WTC11 (cell line): ENCODE measurements around the gene KDELR3. TPM values are rescaled to one million over a fixed set of nuclear protein-coding genes. Genes with fewer than 3 reads are reported as not detected.

ENCODE experiments used
- ATAC-seq: fragments of 200-7000 bp; cut with Tn5 transposase; 2 replicates; pipeline ENCODE4 v1.10.0; 2021; ENCODE audit warnings: mild to moderate bottlenecking, moderate library complexity
- CTCF ChIA-PET: fragments of 300-600 bp; sonication (Branson Sonifier 250); formaldehyde crosslinking; loops from one replicate; lab custom pipeline; 2021; ENCODE audit warnings: antibody characterized with exemption; lab: Charles Lee
- POLR2A ChIA-PET: fragments of 350-600 bp; sonication (Branson Sonifier 250); formaldehyde crosslinking; loops from one replicate; lab custom pipeline; 2021; ENCODE audit warnings: antibody characterized with exemption; lab: Charles Lee
- DNase-seq: peaks from one replicate; pipeline ENCODE4 v3.0.0; 2021; ENCODE audit warnings: low spot score
- H3K27ac Mint-ChIP-seq: 2 replicates; pipeline ENCODE4 v1.8.0; 2021; ENCODE audit warnings: mixed read lengths
- H3K27me3 Mint-ChIP-seq: 2 replicates; pipeline ENCODE4 v1.8.0; 2021; ENCODE audit warnings: low read depth, mild to moderate bottlenecking, moderate library complexity, mixed read lengths
- H3K36me3 Mint-ChIP-seq: 2 replicates; pipeline ENCODE4 v1.8.0; 2021; ENCODE audit warnings: mixed read lengths
- H3K4me1 Mint-ChIP-seq: 2 replicates; pipeline ENCODE4 v1.8.0; 2022; ENCODE audit warnings: mixed read lengths
- H3K4me3 Mint-ChIP-seq: 2 replicates; pipeline ENCODE4 v1.8.0; 2021; ENCODE audit warnings: mild to moderate bottlenecking, moderate library complexity, mixed read lengths
- H3K9me3 Mint-ChIP-seq: 2 replicates; pipeline ENCODE4 v1.8.0; 2021; ENCODE audit warnings: mixed read lengths
- CREB1 ChIP-seq: sonication (generic); formaldehyde crosslinking; IDR thresholded peaks from 2 replicates; pipeline ENCODE4 v1.8.0; 2023; ENCODE audit warnings: mild to moderate bottlenecking, missing genetic modification reagents
- FOXP1 ChIP-seq: sonication (generic); formaldehyde crosslinking; IDR thresholded peaks from 2 replicates; pipeline ENCODE4 v1.8.0; 2022; ENCODE audit warnings: missing genetic modification reagents, mild to moderate bottlenecking, moderate library complexity, borderline replicate concordance
- GRHL2 ChIP-seq: fragments of 250-450 bp; sonication (Bioruptor Pico); IDR thresholded peaks from 2 replicates; pipeline ENCODE4 v1.8.0; 2022; ENCODE audit warnings: mild to moderate bottlenecking, moderate library complexity; ENCODE audit not compliant: insufficient replicate concordance, severe bottlenecking
- GTF2I ChIP-seq: fragments of 250-450 bp; sonication (Bioruptor Pico); conservative IDR thresholded peaks from 2 replicates; pipeline ENCODE4 v1.4.0; 2021; ENCODE audit warnings: mild to moderate bottlenecking
- KAT7 ChIP-seq: sonication (generic); formaldehyde crosslinking; IDR thresholded peaks from 2 replicates; pipeline ENCODE4 v1.8.1; 2023; ENCODE audit warnings: missing genetic modification reagents, mild to moderate bottlenecking, borderline replicate concordance
- MYBL2 ChIP-seq: sonication (generic); formaldehyde crosslinking; IDR thresholded peaks from 2 replicates; pipeline ENCODE4 v1.8.1; 2023; ENCODE audit warnings: mild to moderate bottlenecking, moderate library complexity, missing genetic modification reagents
- NFYB ChIP-seq: sonication (generic); formaldehyde crosslinking; conservative IDR thresholded peaks from 2 replicates; pipeline ENCODE4 v1.8.0; 2022; ENCODE audit warnings: low read depth, missing genetic modification reagents
- NR2C2 ChIP-seq: sonication (generic); formaldehyde crosslinking; IDR thresholded peaks from 2 replicates; pipeline ENCODE4 v1.8.0; 2022; ENCODE audit warnings: mild to moderate bottlenecking, missing genetic modification reagents
- NR3C1 ChIP-seq: sonication (generic); formaldehyde crosslinking; conservative IDR thresholded peaks from 2 replicates; pipeline ENCODE4 v1.8.1; 2023; ENCODE audit warnings: low read depth, mild to moderate bottlenecking, missing genetic modification reagents
- RORB ChIP-seq: fragments of 250-450 bp; sonication (Bioruptor Pico); IDR thresholded peaks from 2 replicates; pipeline ENCODE4 v1.9.0; 2021; ENCODE audit warnings: mild to moderate bottlenecking
- SMAD3 ChIP-seq: sonication (generic); formaldehyde crosslinking; IDR thresholded peaks from 2 replicates; pipeline ENCODE4 v1.8.0; 2022; ENCODE audit warnings: missing genetic modification reagents, mild to moderate bottlenecking, borderline replicate concordance
- SMAD4 ChIP-seq: sonication (generic); formaldehyde crosslinking; IDR thresholded peaks from 2 replicates; pipeline ENCODE4 v1.8.0; 2022; ENCODE audit warnings: mild to moderate bottlenecking, missing genetic modification reagents
- TEAD4 ChIP-seq: sonication (generic); formaldehyde crosslinking; IDR thresholded peaks from 2 replicates; pipeline ENCODE4 v1.8.0; 2022; ENCODE audit warnings: mild to moderate bottlenecking, missing genetic modification reagents
- ZNF263 ChIP-seq: sonication (generic); formaldehyde crosslinking; IDR thresholded peaks from 2 replicates; pipeline ENCODE4 v1.8.1; 2022; ENCODE audit warnings: low read depth, mild to moderate bottlenecking, moderate library complexity, missing genetic modification reagents
- ZNF416 ChIP-seq: fragments of 250-450 bp; sonication (Bioruptor Pico); IDR thresholded peaks from 2 replicates; pipeline ENCODE4 v1.9.0; 2021; ENCODE audit warnings: mild to moderate bottlenecking, inconsistent platforms
- total RNA-seq: library from RNA; stranded (reverse); gene quantifications from 3 replicates; pipeline ENCODE4 v1.2.3, GENCODE V29; 2021
- TF ChIP-seq, protein P1 (sequence below): sonication (generic); formaldehyde crosslinking; IDR thresholded peaks from 2 replicates; pipeline ENCODE4 v1.8.0; 2023; ENCODE audit warnings: mild to moderate bottlenecking, missing genetic modification reagents
- TF ChIP-seq, protein P2 (sequence below): sonication (generic); formaldehyde crosslinking; IDR thresholded peaks from 2 replicates; pipeline ENCODE4 v1.8.0; 2023; ENCODE audit warnings: missing genetic modification reagents, mild to moderate bottlenecking, borderline replicate concordance
- TF ChIP-seq, protein P3 (sequence below): sonication (generic); formaldehyde crosslinking; IDR thresholded peaks from 2 replicates; pipeline ENCODE4 v1.8.1; 2023; ENCODE audit warnings: mild to moderate bottlenecking, missing genetic modification reagents
- TF ChIP-seq, protein P4 (sequence below): fragments of 250-450 bp; sonication (Bioruptor Pico); IDR thresholded peaks from 2 replicates; pipeline ENCODE4 v1.9.0; 2021; ENCODE audit warnings: moderate library complexity, mild to moderate bottlenecking, inconsistent platforms, borderline replicate concordance
- TF ChIP-seq, protein P5 (sequence below): fragments of 250-450 bp; sonication (Bioruptor Pico); IDR thresholded peaks from 2 replicates; pipeline ENCODE4 v2.1.2; 2022; ENCODE audit warnings: mild to moderate bottlenecking, moderate library complexity
- TF ChIP-seq, protein P6 (sequence below): sonication (generic); formaldehyde crosslinking; IDR thresholded peaks from 2 replicates; pipeline ENCODE4 v1.8.1; 2023; ENCODE audit warnings: mild to moderate bottlenecking, missing genetic modification reagents, moderate library complexity

The KDELR3 gene
- total RNA-seq, 1 experiment from 2014 or later: 5.7 TPM

DNA sequence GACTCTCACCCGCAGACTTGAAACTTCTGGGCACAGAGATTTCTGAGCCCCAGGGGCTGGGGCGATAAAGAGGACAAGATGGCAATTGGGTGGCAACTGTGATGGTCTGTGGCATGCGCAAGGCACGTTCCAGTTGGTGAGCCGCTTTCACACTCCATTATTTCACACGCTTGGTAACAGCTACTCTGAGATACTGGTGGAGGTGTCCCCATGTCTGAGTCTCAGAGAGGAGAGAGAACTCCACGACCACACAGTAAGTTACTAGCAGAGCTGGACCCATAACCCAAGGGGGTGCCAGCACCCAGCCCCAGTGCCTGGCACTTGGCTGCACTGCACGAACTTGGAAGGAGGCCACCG is 6.9 kb upstream of the KDELR3 start (continued):
- no peak for TF ChIP-seq ZNF263 (CRISPR knock-in tag)

DNA sequence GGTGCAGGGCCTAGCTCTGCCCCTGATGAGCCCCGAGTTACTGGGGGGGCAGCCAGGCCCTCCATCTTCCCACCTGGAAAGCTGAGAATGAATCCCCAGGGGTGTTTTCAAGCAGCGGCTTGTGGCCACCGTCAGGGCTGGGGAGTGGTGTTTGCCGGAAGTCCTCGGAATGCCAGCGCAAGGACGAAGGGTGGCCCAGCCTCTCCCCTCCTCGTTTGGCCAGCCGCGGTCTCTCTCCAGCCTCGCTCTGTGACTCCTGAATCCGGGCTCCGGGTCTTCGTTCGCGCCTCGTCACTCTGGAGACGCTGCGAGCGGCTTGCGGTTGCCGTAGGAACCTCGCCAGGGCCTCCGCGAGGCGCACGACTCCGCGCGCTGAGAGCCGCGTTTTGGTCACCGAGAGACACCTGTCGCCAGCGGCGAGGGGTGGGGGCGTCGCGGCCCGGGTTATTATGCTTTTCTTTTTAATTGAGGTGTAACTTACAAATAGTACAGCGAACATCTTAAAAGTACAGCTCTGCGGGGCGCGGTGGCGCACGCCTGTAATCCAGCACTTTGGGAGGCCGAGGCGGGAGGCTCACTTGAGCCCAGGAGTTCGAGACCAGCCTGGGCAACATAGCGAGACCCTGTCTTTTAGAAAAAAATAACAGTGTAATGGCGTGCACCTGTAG is 6.3 kb upstream of the KDELR3 start:
- DNase-seq: peak; percentile 94
- CTCF ChIA-PET: interaction anchor here (0.7 to 3.2 kb wide), 3 partner anchors 27 to 387 kb away, joined by 3 to 15 read pairs (median 3); no protein-coding TSS in a partner anchor
- Mint-ChIP-seq H3K4me1 (peaks cover 28% of the 10 kb centered on the region), H3K36me3 (no peaks in the 10 kb centered on the region), H3K4me3 (peak overlapping the region; percentile 49), H3K27me3 (peaks cover 90% of the 10 kb centered on the region), H3K9me3 (no peaks in the 10 kb centered on the region), H3K27ac (peak overlapping the region; percentile 27; the same call in 1 of the 2 replicates)
- peak; percentile 84 for ATAC-seq
- POLR2A ChIA-PET: no interaction called here
- TF ChIP-seq, protein P1, sequence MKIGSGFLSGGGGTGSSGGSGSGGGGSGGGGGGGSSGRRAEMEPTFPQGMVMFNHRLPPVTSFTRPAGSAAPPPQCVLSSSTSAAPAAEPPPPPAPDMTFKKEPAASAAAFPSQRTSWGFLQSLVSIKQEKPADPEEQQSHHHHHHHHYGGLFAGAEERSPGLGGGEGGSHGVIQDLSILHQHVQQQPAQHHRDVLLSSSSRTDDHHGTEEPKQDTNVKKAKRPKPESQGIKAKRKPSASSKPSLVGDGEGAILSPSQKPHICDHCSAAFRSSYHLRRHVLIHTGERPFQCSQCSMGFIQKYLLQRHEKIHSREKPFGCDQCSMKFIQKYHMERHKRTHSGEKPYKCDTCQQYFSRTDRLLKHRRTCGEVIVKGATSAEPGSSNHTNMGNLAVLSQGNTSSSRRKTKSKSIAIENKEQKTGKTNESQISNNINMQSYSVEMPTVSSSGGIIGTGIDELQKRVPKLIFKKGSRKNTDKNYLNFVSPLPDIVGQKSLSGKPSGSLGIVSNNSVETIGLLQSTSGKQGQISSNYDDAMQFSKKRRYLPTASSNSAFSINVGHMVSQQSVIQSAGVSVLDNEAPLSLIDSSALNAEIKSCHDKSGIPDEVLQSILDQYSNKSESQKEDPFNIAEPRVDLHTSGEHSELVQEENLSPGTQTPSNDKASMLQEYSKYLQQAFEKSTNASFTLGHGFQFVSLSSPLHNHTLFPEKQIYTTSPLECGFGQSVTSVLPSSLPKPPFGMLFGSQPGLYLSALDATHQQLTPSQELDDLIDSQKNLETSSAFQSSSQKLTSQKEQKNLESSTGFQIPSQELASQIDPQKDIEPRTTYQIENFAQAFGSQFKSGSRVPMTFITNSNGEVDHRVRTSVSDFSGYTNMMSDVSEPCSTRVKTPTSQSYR (CRISPR knock-in tag): no peak
- TF ChIP-seq, protein P2, sequence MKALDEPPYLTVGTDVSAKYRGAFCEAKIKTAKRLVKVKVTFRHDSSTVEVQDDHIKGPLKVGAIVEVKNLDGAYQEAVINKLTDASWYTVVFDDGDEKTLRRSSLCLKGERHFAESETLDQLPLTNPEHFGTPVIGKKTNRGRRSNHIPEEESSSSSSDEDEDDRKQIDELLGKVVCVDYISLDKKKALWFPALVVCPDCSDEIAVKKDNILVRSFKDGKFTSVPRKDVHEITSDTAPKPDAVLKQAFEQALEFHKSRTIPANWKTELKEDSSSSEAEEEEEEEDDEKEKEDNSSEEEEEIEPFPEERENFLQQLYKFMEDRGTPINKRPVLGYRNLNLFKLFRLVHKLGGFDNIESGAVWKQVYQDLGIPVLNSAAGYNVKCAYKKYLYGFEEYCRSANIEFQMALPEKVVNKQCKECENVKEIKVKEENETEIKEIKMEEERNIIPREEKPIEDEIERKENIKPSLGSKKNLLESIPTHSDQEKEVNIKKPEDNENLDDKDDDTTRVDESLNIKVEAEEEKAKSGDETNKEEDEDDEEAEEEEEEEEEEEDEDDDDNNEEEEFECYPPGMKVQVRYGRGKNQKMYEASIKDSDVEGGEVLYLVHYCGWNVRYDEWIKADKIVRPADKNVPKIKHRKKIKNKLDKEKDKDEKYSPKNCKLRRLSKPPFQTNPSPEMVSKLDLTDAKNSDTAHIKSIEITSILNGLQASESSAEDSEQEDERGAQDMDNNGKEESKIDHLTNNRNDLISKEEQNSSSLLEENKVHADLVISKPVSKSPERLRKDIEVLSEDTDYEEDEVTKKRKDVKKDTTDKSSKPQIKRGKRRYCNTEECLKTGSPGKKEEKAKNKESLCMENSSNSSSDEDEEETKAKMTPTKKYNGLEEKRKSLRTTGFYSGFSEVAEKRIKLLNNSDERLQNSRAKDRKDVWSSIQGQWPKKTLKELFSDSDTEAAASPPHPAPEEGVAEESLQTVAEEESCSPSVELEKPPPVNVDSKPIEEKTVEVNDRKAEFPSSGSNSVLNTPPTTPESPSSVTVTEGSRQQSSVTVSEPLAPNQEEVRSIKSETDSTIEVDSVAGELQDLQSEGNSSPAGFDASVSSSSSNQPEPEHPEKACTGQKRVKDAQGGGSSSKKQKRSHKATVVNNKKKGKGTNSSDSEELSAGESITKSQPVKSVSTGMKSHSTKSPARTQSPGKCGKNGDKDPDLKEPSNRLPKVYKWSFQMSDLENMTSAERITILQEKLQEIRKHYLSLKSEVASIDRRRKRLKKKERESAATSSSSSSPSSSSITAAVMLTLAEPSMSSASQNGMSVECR (CRISPR knock-in tag): no peak; the same call in 1 of the 2 replicates
- TF ChIP-seq ZNF416 (CRISPR knock-in tag) (no peak), TEAD4 (CRISPR knock-in tag) (no peak), NR2C2 (no peak), GRHL2 (CRISPR knock-in tag) (no peak), RORB (CRISPR knock-in tag) (no peak), SMAD4 (CRISPR knock-in tag) (no peak), MYBL2 (no peak), CREB1 (no peak), NFYB (no peak), FOXP1 (CRISPR knock-in tag) (peak; percentile 68), GTF2I (CRISPR knock-in tag) (0 out of 2 replicates have a peak, but pooled peaks have one; percentile 80), SMAD3 (CRISPR knock-in tag) (no peak), NR3C1 (no peak), KAT7 (CRISPR knock-in tag) (0 out of 2 replicates have a peak, but pooled peaks have one; percentile 24), ZNF263 (CRISPR knock-in tag) (no peak)
- TF ChIP-seq, protein P3, sequence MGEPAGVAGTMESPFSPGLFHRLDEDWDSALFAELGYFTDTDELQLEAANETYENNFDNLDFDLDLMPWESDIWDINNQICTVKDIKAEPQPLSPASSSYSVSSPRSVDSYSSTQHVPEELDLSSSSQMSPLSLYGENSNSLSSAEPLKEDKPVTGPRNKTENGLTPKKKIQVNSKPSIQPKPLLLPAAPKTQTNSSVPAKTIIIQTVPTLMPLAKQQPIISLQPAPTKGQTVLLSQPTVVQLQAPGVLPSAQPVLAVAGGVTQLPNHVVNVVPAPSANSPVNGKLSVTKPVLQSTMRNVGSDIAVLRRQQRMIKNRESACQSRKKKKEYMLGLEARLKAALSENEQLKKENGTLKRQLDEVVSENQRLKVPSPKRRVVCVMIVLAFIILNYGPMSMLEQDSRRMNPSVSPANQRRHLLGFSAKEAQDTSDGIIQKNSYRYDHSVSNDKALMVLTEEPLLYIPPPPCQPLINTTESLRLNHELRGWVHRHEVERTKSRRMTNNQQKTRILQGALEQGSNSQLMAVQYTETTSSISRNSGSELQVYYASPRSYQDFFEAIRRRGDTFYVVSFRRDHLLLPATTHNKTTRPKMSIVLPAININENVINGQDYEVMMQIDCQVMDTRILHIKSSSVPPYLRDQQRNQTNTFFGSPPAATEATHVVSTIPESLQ (CRISPR knock-in tag): no peak
- TF ChIP-seq, protein P4, sequence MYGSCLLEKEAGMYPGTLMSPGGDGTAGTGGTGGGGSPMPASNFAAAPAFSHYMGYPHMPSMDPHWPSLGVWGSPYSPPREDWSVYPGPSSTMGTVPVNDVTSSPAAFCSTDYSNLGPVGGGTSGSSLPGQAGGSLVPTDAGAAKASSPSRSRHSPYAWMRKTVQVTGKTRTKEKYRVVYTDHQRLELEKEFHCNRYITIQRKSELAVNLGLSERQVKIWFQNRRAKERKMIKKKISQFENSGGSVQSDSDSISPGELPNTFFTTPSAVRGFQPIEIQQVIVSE: no peak
- TF ChIP-seq, protein P5, sequence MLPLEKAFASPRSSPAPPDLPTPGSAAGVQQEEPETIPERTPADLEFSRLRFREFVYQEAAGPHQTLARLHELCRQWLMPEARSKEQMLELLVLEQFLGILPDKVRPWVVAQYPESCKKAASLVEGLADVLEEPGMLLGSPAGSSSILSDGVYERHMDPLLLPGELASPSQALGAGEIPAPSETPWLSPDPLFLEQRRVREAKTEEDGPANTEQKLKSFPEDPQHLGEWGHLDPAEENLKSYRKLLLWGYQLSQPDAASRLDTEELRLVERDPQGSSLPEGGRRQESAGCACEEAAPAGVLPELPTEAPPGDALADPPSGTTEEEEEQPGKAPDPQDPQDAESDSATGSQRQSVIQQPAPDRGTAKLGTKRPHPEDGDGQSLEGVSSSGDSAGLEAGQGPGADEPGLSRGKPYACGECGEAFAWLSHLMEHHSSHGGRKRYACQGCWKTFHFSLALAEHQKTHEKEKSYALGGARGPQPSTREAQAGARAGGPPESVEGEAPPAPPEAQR (CRISPR knock-in tag): no peak
- TF ChIP-seq, protein P6, sequence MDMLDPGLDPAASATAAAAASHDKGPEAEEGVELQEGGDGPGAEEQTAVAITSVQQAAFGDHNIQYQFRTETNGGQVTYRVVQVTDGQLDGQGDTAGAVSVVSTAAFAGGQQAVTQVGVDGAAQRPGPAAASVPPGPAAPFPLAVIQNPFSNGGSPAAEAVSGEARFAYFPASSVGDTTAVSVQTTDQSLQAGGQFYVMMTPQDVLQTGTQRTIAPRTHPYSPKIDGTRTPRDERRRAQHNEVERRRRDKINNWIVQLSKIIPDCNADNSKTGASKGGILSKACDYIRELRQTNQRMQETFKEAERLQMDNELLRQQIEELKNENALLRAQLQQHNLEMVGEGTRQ (CRISPR knock-in tag): 0 out of 2 replicates have a peak, but pooled peaks have one; percentile 19
